Neuronal stem cell (in vitro differentiated cells): Measurements from ENCODE around the gene TAS2R42.

Experiments
- DNase-seq: peaks from one replicate; pipeline ENCODE4 v3.0.0-alpha.2; 2013; ENCODE audit warnings: low spot score
- H2AFZ ChIP-seq: one replicate; pipeline ENCODE4 v1.6.1; 2013; ENCODE audit warnings: mild to moderate bottlenecking, low read length, inconsistent platforms
- H2AK5ac ChIP-seq: 2 replicates; pipeline ENCODE4 v1.6.1; 2013; ENCODE audit warnings: low read depth, mild to moderate bottlenecking, inconsistent platforms, low read length, moderate library complexity, mixed read lengths
- H2BK120ac ChIP-seq: 2 replicates; pipeline ENCODE4 v1.6.1; 2013; ENCODE audit warnings: low read depth, mild to moderate bottlenecking, inconsistent platforms, low read length, moderate library complexity, mixed read lengths
- H2BK12ac ChIP-seq: one replicate; pipeline ENCODE4 v1.6.1; 2013; ENCODE audit warnings: low read length, inconsistent platforms
- H2BK15ac ChIP-seq: 2 replicates; pipeline ENCODE4 v1.6.1; 2013; ENCODE audit warnings: mild to moderate bottlenecking, low read length, inconsistent platforms, mixed read lengths
- H2BK5ac ChIP-seq: one replicate; pipeline ENCODE4 v1.6.1; 2013; ENCODE audit warnings: inconsistent platforms, mild to moderate bottlenecking, low read length, moderate library complexity
- H3K14ac ChIP-seq: one replicate; pipeline ENCODE4 v1.6.1; 2013; ENCODE audit warnings: low read length, inconsistent platforms
- H3K18ac ChIP-seq: 2 replicates; pipeline ENCODE4 v1.6.1; 2013; ENCODE audit warnings: low read length, inconsistent platforms
- H3K23ac ChIP-seq: 2 replicates; pipeline ENCODE4 v1.6.1; 2013; ENCODE audit warnings: low read depth, mild to moderate bottlenecking, mixed read lengths, low read length, inconsistent platforms; ENCODE audit not compliant: poor library complexity
- H3K27ac ChIP-seq: replicated peaks from 3 replicates; pipeline ENCODE4 v1.5.1; 2013; ENCODE audit warnings: low read length, inconsistent platforms
- H3K27me3 ChIP-seq, 3 experiments: 2 replicates each; pipeline ENCODE4 v1.6.1; 2013; ENCODE audit warnings: low read length in 3 of 3, mild to moderate bottlenecking in 2 of 3, inconsistent platforms in 1 of 3, low read depth in 1 of 3, mixed read lengths in 1 of 3, moderate library complexity in 1 of 3; ENCODE audit not compliant: control insufficient read depth in 3 of 3, insufficient read depth in 3 of 3
- H3K36me3 ChIP-seq, 2 donors: replicated peaks in 1 of 2; 2 replicates each; pipeline ENCODE4 v1.6.1; 2013; ENCODE audit warnings: low read length in 2 of 2; ENCODE audit not compliant: control insufficient read depth in 2 of 2, insufficient read depth in 2 of 2
- H3K4ac ChIP-seq: 2 replicates; pipeline ENCODE4 v1.6.1; 2013; ENCODE audit warnings: inconsistent platforms, mild to moderate bottlenecking, low read length, moderate library complexity
- H3K4me1 ChIP-seq, 2 donors: 1 replicate in 1 of 2; 2 replicates in 1 of 2; pipeline ENCODE4 v1.6.1; 2013; ENCODE audit warnings: low read length in 2 of 2, low read depth in 1 of 2; ENCODE audit not compliant: control insufficient read depth in 2 of 2, insufficient read depth in 1 of 2
- H3K4me2 ChIP-seq: one replicate; pipeline ENCODE4 v1.6.1; 2013; ENCODE audit warnings: mild to moderate bottlenecking, low read length, inconsistent platforms; ENCODE audit not compliant: insufficient read depth, poor library complexity, severe bottlenecking
- H3K4me3 ChIP-seq, 2 donors: 2 replicates each; pipeline ENCODE4 v1.5.1; 2013; ENCODE audit warnings: low read length in 2 of 2, mild to moderate bottlenecking in 2 of 2, inconsistent platforms in 1 of 2, moderate library complexity in 1 of 2
- H3K79me1 ChIP-seq: one replicate; pipeline ENCODE4 v1.6.1; 2013; ENCODE audit warnings: low read depth, mild to moderate bottlenecking, inconsistent platforms, low read length, moderate library complexity
- H3K9ac ChIP-seq: one replicate; pipeline ENCODE4 v1.6.1; 2013; ENCODE audit warnings: mild to moderate bottlenecking, low read depth, low read length, inconsistent platforms; ENCODE audit not compliant: poor library complexity
- H3K9me3 ChIP-seq, 2 donors: replicated peaks in 1 of 2; 2 replicates each; pipeline versions ENCODE3 to v1.6.1; 2013; ENCODE audit warnings: low read length in 2 of 2, mild to moderate bottlenecking in 2 of 2, inconsistent platforms in 1 of 2, low read depth in 1 of 2, mixed read lengths in 1 of 2, moderate library complexity in 1 of 2; ENCODE audit not compliant: control insufficient read depth in 2 of 2, insufficient read depth in 1 of 2
- H4K8ac ChIP-seq: one replicate; pipeline ENCODE4 v1.6.1; 2013; ENCODE audit warnings: low read depth, mild to moderate bottlenecking, inconsistent platforms, low read length, moderate library complexity
- H4K91ac ChIP-seq: one replicate; pipeline ENCODE4 v1.6.1; 2013; ENCODE audit warnings: low read length, low read depth, mild to moderate bottlenecking, inconsistent platforms; ENCODE audit not compliant: poor library complexity
- WGBS, 2 donors: extraction: QIAGEN DNeasy Blood & Tissue Kit; methylation state at CpG; one replicate each; pipeline ENCODE4 v1.1.7; 2013; ENCODE audit warnings: missing lambda C conversion rate in 2 of 2, mixed read lengths in 1 of 2; ENCODE audit not compliant: insufficient read length in 2 of 2, insufficient replicate concordance in 1 of 2; ENCODE audit errors: extremely low coverage in 2 of 2; 5-methylcytosine and 5-hydroxymethylcytosine counted together

Gene TAS2R42

GRCh38 chr12:11182529-11182928 is 4.2 kb downstream of the TAS2R42 start:
- Histone ChIP-seq H2AK5ac (no peak overlapping the region), H3K79me1 (no peaks in the 10 kb centered on the region), H4K91ac (no peak overlapping the region), H2BK15ac (no peak overlapping the region), H3K27ac (no peak overlapping the region), H2BK5ac (no peak overlapping the region), H3K36me3 (no peaks in the 10 kb centered on the region), H3K9me3 (no peaks in the 10 kb centered on the region), H3K27me3 (no peaks in the 10 kb centered on the region), H3K9ac (no peak overlapping the region), H3K4ac (no peak overlapping the region), H3K23ac (no peak overlapping the region), H3K4me2 (no peak overlapping the region), H3K18ac (no peak overlapping the region), H3K4me1 (no peaks in the 10 kb centered on the region), H3K14ac (no peak overlapping the region), H4K8ac (no peak overlapping the region), H3K4me3 (no peak overlapping the region), H2BK12ac (no peak overlapping the region), H2AFZ (no peak overlapping the region), H2BK120ac (no peak overlapping the region)
- no peak for DNase-seq

DNA sequence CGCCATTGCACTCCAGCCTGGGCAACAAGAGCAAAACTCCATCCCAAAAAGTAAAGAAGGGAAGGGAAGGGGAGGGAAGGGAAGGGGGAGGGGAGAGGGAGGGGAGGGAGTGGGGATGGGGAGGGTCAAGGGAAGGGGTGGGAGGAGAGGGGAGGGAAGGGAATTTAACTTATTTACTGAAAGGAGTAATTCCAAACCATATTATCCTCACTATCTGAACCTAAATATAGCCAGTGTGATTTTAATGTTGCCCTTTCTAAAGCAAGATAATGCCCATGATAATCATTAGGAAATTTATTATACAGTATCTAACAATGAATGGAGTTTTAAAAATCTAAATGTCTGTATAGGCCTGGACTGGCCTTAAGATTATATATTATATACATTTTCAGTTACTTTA is 8.5 kb downstream of the TAS2R42 start:
- H3K14ac ChIP-seq = no peak overlapping the region
- no peaks in the 10 kb centered on the region for H3K79me1 ChIP-seq
- H4K8ac ChIP-seq = no peak overlapping the region
- H3K4me1 ChIP-seq = no peaks in the 10 kb centered on the region
- no peak overlapping the region for H2BK120ac ChIP-seq
- no peaks in the 10 kb centered on the region for H3K27me3 ChIP-seq
- H2AFZ ChIP-seq = no peak overlapping the region
- WGBS, 2 donors = no CpG with 5 or more reads among the region's 1 CpG
- no peak overlapping the region for H3K4me2 ChIP-seq
- H3K18ac ChIP-seq = no peak overlapping the region
- peaks cover 0 to 13% of the 10 kb centered on the region in 2 donors for H3K36me3 ChIP-seq
- no peak overlapping the region for H2BK5ac ChIP-seq
- H4K91ac ChIP-seq = no peak overlapping the region
- no peak overlapping the region for H3K4ac ChIP-seq
- H3K9me3 ChIP-seq = peaks cover 0 to 3% of the 10 kb centered on the region in 2 donors
- H3K9ac ChIP-seq = no peak overlapping the region
- DNase-seq = no peak
- H3K4me3 ChIP-seq = no peak overlapping the region
- no peak overlapping the region for H2BK12ac ChIP-seq
- H3K23ac ChIP-seq = no peak overlapping the region
- H2BK15ac ChIP-seq = no peak overlapping the region
- no peak overlapping the region for H3K27ac ChIP-seq
- H2AK5ac ChIP-seq = no peak overlapping the region

DNA sequence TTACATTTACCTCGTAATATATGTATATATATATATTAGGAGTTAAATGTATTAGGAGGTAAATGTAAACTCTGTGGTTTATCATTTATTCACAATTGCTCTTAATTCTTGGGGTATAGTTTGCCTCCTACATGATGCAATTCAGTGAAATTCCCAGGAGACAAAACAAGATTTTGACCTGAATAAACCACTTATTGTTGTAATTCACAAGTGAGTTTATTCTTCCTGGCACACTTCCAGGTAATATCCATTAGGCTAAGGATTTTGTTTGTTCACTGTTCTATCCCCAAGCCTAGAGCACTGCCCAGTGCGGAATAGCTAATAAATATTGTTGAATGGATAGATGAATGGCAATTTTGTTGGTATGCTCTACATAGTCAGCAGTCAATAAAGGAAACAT is 12.7 kb downstream of the TAS2R42 start:
- Histone ChIP-seq H3K4ac (no peak overlapping the region), H3K4me3 (no peak overlapping the region), H3K4me2 (no peak overlapping the region), H2BK12ac (no peak overlapping the region), H3K14ac (no peak overlapping the region), H3K27ac (no peak overlapping the region), H2BK5ac (no peak overlapping the region), H3K23ac (no peak overlapping the region), H2BK15ac (no peak overlapping the region), H3K36me3 (peaks cover 2 to 30% of the 10 kb centered on the region in 2 donors), H3K9me3 (peaks cover 0 to 3% of the 10 kb centered on the region in 2 donors), H2AK5ac (no peak overlapping the region), H4K8ac (no peak overlapping the region), H2BK120ac (no peak overlapping the region), H3K18ac (no peak overlapping the region), H4K91ac (no peak overlapping the region), H3K9ac (no peak overlapping the region), H3K4me1 (peaks cover 5 to 10% of the 10 kb centered on the region in 2 donors), H3K27me3 (no peaks in the 10 kb centered on the region), H3K79me1 (no peaks in the 10 kb centered on the region), H2AFZ (no peak overlapping the region)
- WGBS, 2 donors = no CpG with 5 or more reads among the region's 2 CpGs
- no peak for DNase-seq

DNA sequence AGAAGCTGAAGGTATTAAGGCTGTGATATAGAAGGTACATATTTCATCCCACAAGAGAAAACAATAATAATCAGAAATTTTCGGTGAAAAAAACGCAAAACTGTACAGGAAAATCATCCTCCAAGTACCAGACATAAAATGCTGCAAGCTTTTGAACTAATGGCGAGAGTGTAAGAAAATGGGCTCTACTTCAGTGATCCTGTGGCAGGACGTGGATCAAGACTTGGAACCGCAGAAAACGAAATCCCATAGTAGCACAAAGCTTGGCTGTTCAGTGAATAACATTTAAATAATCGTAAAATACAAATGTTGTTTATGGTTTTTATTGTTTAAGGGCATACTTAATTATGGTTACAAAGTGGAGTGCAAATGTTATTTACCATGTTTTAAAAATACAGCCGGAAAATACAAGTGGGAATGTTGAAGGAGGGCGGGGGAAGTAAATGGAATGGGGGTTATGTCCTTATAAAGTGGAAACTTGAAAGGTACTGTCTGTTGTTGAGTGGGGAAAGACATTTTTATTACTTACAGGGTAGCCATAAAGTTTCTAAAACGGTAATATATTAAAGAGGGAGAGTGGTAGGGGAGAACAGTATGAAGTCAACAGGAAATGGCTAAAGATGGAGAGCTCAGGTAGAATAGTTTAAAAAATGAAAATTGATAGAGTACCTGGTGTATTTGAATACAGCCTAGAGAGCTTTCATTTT is 14.6 kb downstream of the TAS2R42 start:
- Histone ChIP-seq H3K18ac (no peak overlapping the region), H3K4me3 (peak overlapping the region; percentile 77 to 96), H2BK120ac (no peak overlapping the region), H2BK5ac (no peak overlapping the region), H2BK12ac (no peak overlapping the region), H3K4me1 (peaks cover 5 to 10% of the 10 kb centered on the region in 2 donors), H3K4ac (no peak overlapping the region), H4K8ac (no peak overlapping the region), H3K23ac (no peak overlapping the region), H2AFZ (peak overlapping the region; percentile 89), H2BK15ac (no peak overlapping the region), H3K4me2 (peak overlapping the region; percentile 23), H3K36me3 (peaks cover 2 to 44% of the 10 kb centered on the region in 2 donors), H2AK5ac (no peak overlapping the region), H3K79me1 (no peaks in the 10 kb centered on the region), H3K9me3 (peaks cover 0 to 3% of the 10 kb centered on the region in 2 donors), H3K9ac (no peak overlapping the region), H3K27ac (no peak overlapping the region), H4K91ac (no peak overlapping the region), H3K14ac (no peak overlapping the region), H3K27me3 (no peaks in the 10 kb centered on the region)
- no CpG with 5 or more reads among the region's 10 CpGs for WGBS, 2 donors
- DNase-seq = no peak
